Mesenchymal stem cell (in vitro differentiated cells and primary cell): ENCODE results near the gene NDUFV2.

Experiments
- DNase-seq: peaks from one replicate; pipeline ENCODE4 v3.0.0-alpha.2; 2013
- H2AFZ ChIP-seq: one replicate; pipeline ENCODE4 v1.6.1; 2013; ENCODE audit warnings: low read depth, mild to moderate bottlenecking, control low read depth, inconsistent platforms, low read length, moderate library complexity
- H2AK5ac ChIP-seq: 2 replicates; pipeline ENCODE4 v1.6.1; 2013; ENCODE audit warnings: low read length, moderate library complexity, mild to moderate bottlenecking, inconsistent platforms; ENCODE audit not compliant: severe bottlenecking
- H2BK120ac ChIP-seq: one replicate; pipeline ENCODE4 v1.6.1; 2013; ENCODE audit warnings: low read depth, mild to moderate bottlenecking, inconsistent platforms, low read length, moderate library complexity
- H2BK12ac ChIP-seq, 2 experiments: one replicate each; pipeline ENCODE4 v1.6.1; 2013; ENCODE audit warnings: inconsistent platforms in 2 of 2, low read length in 2 of 2, mild to moderate bottlenecking in 2 of 2, moderate library complexity in 2 of 2, control low read depth in 1 of 2
- H2BK15ac ChIP-seq: one replicate; pipeline ENCODE4 v1.6.1; 2013; ENCODE audit warnings: mild to moderate bottlenecking, low read depth, inconsistent platforms; ENCODE audit not compliant: poor library complexity, severe bottlenecking
- H2BK5ac ChIP-seq: 2 replicates; pipeline ENCODE4 v1.6.1; 2013; ENCODE audit warnings: low read depth, mild to moderate bottlenecking, low read length, control low read depth, inconsistent platforms; ENCODE audit not compliant: poor library complexity, severe bottlenecking
- H3K14ac ChIP-seq, 2 experiments: one replicate each; pipeline ENCODE4 v1.6.1; 2013; ENCODE audit warnings: inconsistent platforms in 2 of 2, low read length in 2 of 2, control low read depth in 1 of 2, mild to moderate bottlenecking in 1 of 2, moderate library complexity in 1 of 2
- H3K18ac ChIP-seq, 2 experiments: one replicate each; pipeline ENCODE4 v1.6.1; 2013; ENCODE audit warnings: inconsistent platforms in 2 of 2, low read length in 2 of 2, control low read depth in 1 of 2, low read depth in 1 of 2, mild to moderate bottlenecking in 1 of 2
- H3K23ac ChIP-seq, 2 experiments: one replicate each; pipeline ENCODE4 v1.6.1; 2013; ENCODE audit warnings: inconsistent platforms in 2 of 2, low read length in 2 of 2, mild to moderate bottlenecking in 2 of 2, moderate library complexity in 2 of 2, control low read depth in 1 of 2
- H3K27ac ChIP-seq: 2 replicates; pipeline ENCODE4 v1.5.1; 2013; ENCODE audit warnings: mild to moderate bottlenecking, moderate library complexity, low read length, control low read depth, inconsistent platforms; ENCODE audit not compliant: poor library complexity, severe bottlenecking
- H3K27me3 ChIP-seq, 2 experiments: 2 replicates each; pipeline versions ENCODE4 v1.6.1 to v1.7.0; 2013; ENCODE audit warnings: low read length in 2 of 2, mild to moderate bottlenecking in 2 of 2, moderate library complexity in 2 of 2, control low read depth in 1 of 2, inconsistent platforms in 1 of 2; ENCODE audit not compliant: control insufficient read depth in 1 of 2, insufficient read depth in 1 of 2
- H3K36me3 ChIP-seq, 2 experiments: 2 replicates each; pipeline versions ENCODE4 v1.6.1 to v1.7.0; 2013; ENCODE audit warnings: low read length in 2 of 2, control low read depth in 1 of 2, inconsistent platforms in 1 of 2, low read depth in 1 of 2, mild to moderate bottlenecking in 1 of 2; ENCODE audit not compliant: insufficient read depth in 2 of 2, control insufficient read depth in 1 of 2
- H3K4ac ChIP-seq, 2 experiments: one replicate each; pipeline ENCODE4 v1.6.1; 2013; ENCODE audit warnings: inconsistent platforms in 2 of 2, low read length in 2 of 2, mild to moderate bottlenecking in 2 of 2, moderate library complexity in 2 of 2, control low read depth in 1 of 2, low read depth in 1 of 2
- H3K4me1 ChIP-seq: 2 replicates; pipeline ENCODE4 v1.6.1; 2013; ENCODE audit warnings: low read depth, low read length, control low read depth; ENCODE audit not compliant: control insufficient read depth, insufficient read depth
- H3K4me2 ChIP-seq: 2 replicates; pipeline ENCODE4 v1.6.1; 2013; ENCODE audit warnings: low read length, mild to moderate bottlenecking, inconsistent platforms; ENCODE audit not compliant: poor library complexity, severe bottlenecking
- H3K4me3 ChIP-seq, 2 experiments: 2 replicates each; pipeline versions ENCODE4 v1.5.1 to v1.7.0; 2013; ENCODE audit warnings: low read length in 2 of 2, mild to moderate bottlenecking in 2 of 2, control low read depth in 1 of 2, low read depth in 1 of 2; ENCODE audit not compliant: insufficient read depth in 1 of 2
- H3K79me1 ChIP-seq: replicated peaks from 2 replicates; pipeline ENCODE4 v1.6.1; 2013; ENCODE audit warnings: mild to moderate bottlenecking, control low read depth, low read length, inconsistent platforms; ENCODE audit not compliant: poor library complexity, severe bottlenecking
- H3K9ac ChIP-seq: 2 replicates; pipeline ENCODE4 v1.7.0; 2013; ENCODE audit warnings: mild to moderate bottlenecking, low read length, moderate library complexity
- H3K9me3 ChIP-seq: 2 replicates; pipeline ENCODE4 v1.7.0; 2013; ENCODE audit warnings: mild to moderate bottlenecking, low read length; ENCODE audit not compliant: control insufficient read depth
- H4K8ac ChIP-seq: one replicate; pipeline ENCODE4 v1.6.1; 2013; ENCODE audit warnings: inconsistent platforms, mild to moderate bottlenecking, low read length, moderate library complexity
- H4K91ac ChIP-seq: one replicate; pipeline ENCODE4 v1.6.1; 2013; ENCODE audit warnings: mild to moderate bottlenecking, low read length, inconsistent platforms
- WGBS: methylation state at CpG from one replicate; pipeline ENCODE4 v1.1.7; 2013; ENCODE audit warnings: mixed read lengths; 5-methylcytosine and 5-hydroxymethylcytosine counted together

NDUFV2 gene

GRCh38 chr18:9113468-9114149 is 11.1 kb downstream of the NDUFV2 start:
- 84% methylated on average over 6 of the region's 7 CpGs for WGBS
- Histone ChIP-seq H3K23ac (no peak overlapping the region), H2BK12ac (peak overlapping the region in 1 of 2 experiments; percentile 63), H3K4ac (peak overlapping the region in 1 of 2 experiments; percentile 75), H4K8ac (no peak overlapping the region), H3K9me3 (no peaks in the 10 kb centered on the region), H3K79me1 (no peaks in the 10 kb centered on the region), H2BK15ac (no peak overlapping the region), H2BK120ac (no peak overlapping the region), H3K27me3 (no peaks in the 10 kb centered on the region), H3K4me1 (peaks cover 12% of the 10 kb centered on the region), H3K9ac (peak overlapping the region; percentile 34), H2BK5ac (no peak overlapping the region), H3K4me3 (no peak overlapping the region), H2AK5ac (no peak overlapping the region), H3K27ac (no peak overlapping the region), H3K14ac (no peak overlapping the region), H2AFZ (no peak overlapping the region), H3K18ac (peak overlapping the region in 1 of 2 experiments; percentile 11), H3K4me2 (no peak overlapping the region), H4K91ac (no peak overlapping the region), H3K36me3 (peaks cover 7 to 9% of the 10 kb centered on the region in 2 experiments)
- no peak for DNase-seq

GRCh38 chr18:9115984-9116383 is 13.5 kb downstream of the NDUFV2 start:
- H3K79me1 ChIP-seq, result no peaks in the 10 kb centered on the region
- H3K14ac ChIP-seq, result no peak overlapping the region
- H3K4me3 ChIP-seq, result no peak overlapping the region
- H3K9me3 ChIP-seq, result no peaks in the 10 kb centered on the region
- no peak overlapping the region for H2BK15ac ChIP-seq
- no peak overlapping the region for H3K4ac ChIP-seq
- H3K4me1 ChIP-seq, result peaks cover 9% of the 10 kb centered on the region
- no peak overlapping the region for H3K4me2 ChIP-seq
- H4K8ac ChIP-seq, result no peak overlapping the region
- no peak overlapping the region for H2AFZ ChIP-seq
- no peak for DNase-seq
- H3K18ac ChIP-seq, result no peak overlapping the region
- no peak overlapping the region for H2AK5ac ChIP-seq
- H3K36me3 ChIP-seq, result peaks cover 7 to 32% of the 10 kb centered on the region in 2 experiments
- H2BK5ac ChIP-seq, result no peak overlapping the region
- H3K27me3 ChIP-seq, result no peaks in the 10 kb centered on the region
- no peak overlapping the region for H2BK12ac ChIP-seq
- H3K27ac ChIP-seq, result peak overlapping the region; percentile 45
- no peak overlapping the region for H4K91ac ChIP-seq
- H3K23ac ChIP-seq, result no peak overlapping the region
- H3K9ac ChIP-seq, result peak overlapping the region; percentile 65
- H2BK120ac ChIP-seq, result no peak overlapping the region

GRCh38 chr18:9117980-9118841 is 15.7 kb downstream of the NDUFV2 start:
- 39% methylated on average over 2 of the region's 5 CpGs for WGBS
- H3K9me3 ChIP-seq, result no peaks in the 10 kb centered on the region
- no peak overlapping the region for H2BK120ac ChIP-seq

GRCh38 chr18:9120796-9121195 is 18.3 kb downstream of the NDUFV2 start:
- no peak overlapping the region for H3K4me3 ChIP-seq
- H2BK120ac ChIP-seq, result no peak overlapping the region
- H3K9me3 ChIP-seq, result no peaks in the 10 kb centered on the region
- H4K91ac ChIP-seq, result no peak overlapping the region
- no peak overlapping the region for H2BK5ac ChIP-seq
- no peak overlapping the region for H2AK5ac ChIP-seq
- no peak for DNase-seq
- no peaks in the 10 kb centered on the region for H3K27me3 ChIP-seq
- H3K23ac ChIP-seq, result no peak overlapping the region
- H3K4me1 ChIP-seq, result peaks cover 2% of the 10 kb centered on the region
- no peak overlapping the region for H3K4ac ChIP-seq
- H2BK12ac ChIP-seq, result no peak overlapping the region
- no peak overlapping the region for H3K4me2 ChIP-seq
- no peak overlapping the region for H2AFZ ChIP-seq
- H3K9ac ChIP-seq, result peak overlapping the region; percentile 43
- no peaks in the 10 kb centered on the region for H3K79me1 ChIP-seq
- no peak overlapping the region for H2BK15ac ChIP-seq
- no peak overlapping the region for H3K14ac ChIP-seq
- peaks cover 3 to 63% of the 10 kb centered on the region in 2 experiments for H3K36me3 ChIP-seq
- 86% methylated on average over 1 of the region's 1 CpG for WGBS
- H3K27ac ChIP-seq, result no peak overlapping the region
- H4K8ac ChIP-seq, result no peak overlapping the region
- H3K18ac ChIP-seq, result no peak overlapping the region

More at GRCh38 chr18:9117980-9118841, 15.7 kb downstream of the NDUFV2 start:
- DNase-seq, result peak; percentile 65
- H3K4ac ChIP-seq, result no peak overlapping the region
- no peak overlapping the region for H3K14ac ChIP-seq
- no peak overlapping the region for H2AFZ ChIP-seq
- H2BK5ac ChIP-seq, result no peak overlapping the region
- H4K91ac ChIP-seq, result no peak overlapping the region
- H3K27me3 ChIP-seq, result no peaks in the 10 kb centered on the region
- H3K23ac ChIP-seq, result no peak overlapping the region
- no peak overlapping the region for H2BK12ac ChIP-seq
- H3K4me3 ChIP-seq, result peak overlapping the region in 1 of 2 experiments; percentile 69
- peaks cover 0 to 44% of the 10 kb centered on the region in 2 experiments for H3K36me3 ChIP-seq
- no peak overlapping the region for H3K27ac ChIP-seq
- H2BK15ac ChIP-seq, result no peak overlapping the region
- peaks cover 8% of the 10 kb centered on the region for H3K4me1 ChIP-seq
- no peaks in the 10 kb centered on the region for H3K79me1 ChIP-seq
- no peak overlapping the region for H4K8ac ChIP-seq
- H3K4me2 ChIP-seq, result no peak overlapping the region
- H3K18ac ChIP-seq, result no peak overlapping the region
- peak overlapping the region; percentile 65 for H3K9ac ChIP-seq
- H2AK5ac ChIP-seq, result no peak overlapping the region
